ENCODE data around the gene TBC1D5.

Gene TBC1D5

DNA sequence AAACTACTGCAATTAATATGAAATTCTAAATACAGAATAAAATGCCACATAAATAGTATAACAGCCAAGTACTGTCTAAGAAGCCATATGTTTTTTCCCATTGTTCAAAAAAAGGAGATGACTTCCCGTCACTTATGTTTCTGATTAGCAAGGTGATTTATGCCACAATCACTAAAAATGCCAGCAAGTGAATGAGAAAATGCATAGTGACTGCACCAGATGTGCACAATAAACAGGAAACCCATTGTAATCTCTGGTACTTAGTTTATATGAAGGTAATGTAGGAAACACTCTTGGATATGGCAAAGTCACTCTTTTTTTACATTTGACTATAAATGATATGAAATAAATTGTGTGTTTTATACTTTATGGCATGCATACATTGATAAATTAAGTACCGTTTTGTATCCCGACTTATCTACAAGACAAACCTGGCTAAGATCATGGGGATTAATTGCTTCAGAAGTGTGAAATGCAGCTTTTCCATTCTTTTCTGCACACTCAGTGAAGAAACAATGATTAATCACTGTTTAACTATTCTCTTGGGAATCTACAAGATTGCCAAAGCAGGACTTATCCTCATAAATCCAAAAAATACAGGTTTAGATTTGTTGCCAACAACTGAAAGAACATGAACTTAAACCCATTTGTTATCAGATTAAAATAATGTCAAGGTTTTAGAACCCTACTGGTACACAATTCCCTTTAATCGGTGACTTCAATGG is 164.5 kb downstream of the TBC1D5 start:
- H3K9me3 ChIP-seq (ENCODE audit: control insufficient read depth, insufficient read depth, low read length) = no peaks in the 10 kb centered on the region
- H3F3A ChIP-seq (ENCODE audit: control insufficient read depth, insufficient read depth) = no peaks in the 10 kb centered on the region
- no peaks in the 10 kb centered on the region for H3K9me2 ChIP-seq (replicated peaks; ENCODE audit: control insufficient read depth, low read length)
- peaks cover 33% of the 10 kb centered on the region for H3K4me1 ChIP-seq (ENCODE audit: control insufficient read depth, low read length)
- no peak overlapping the region for H3K4me3 ChIP-seq (ENCODE audit: low read length)
- H4K20me1 ChIP-seq (ENCODE audit: control insufficient read depth, insufficient read depth, low read depth, low read length) = no peaks in the 10 kb centered on the region
- no peak overlapping the region for H3K27ac ChIP-seq (ENCODE audit: low read depth, low read length)
- no peak for TF ChIP-seq EZH2phosphoT487 (IDR thresholded peaks at IDR 0.05; ENCODE audit: borderline replicate concordance, low read length)
- TF ChIP-seq, protein P1, sequence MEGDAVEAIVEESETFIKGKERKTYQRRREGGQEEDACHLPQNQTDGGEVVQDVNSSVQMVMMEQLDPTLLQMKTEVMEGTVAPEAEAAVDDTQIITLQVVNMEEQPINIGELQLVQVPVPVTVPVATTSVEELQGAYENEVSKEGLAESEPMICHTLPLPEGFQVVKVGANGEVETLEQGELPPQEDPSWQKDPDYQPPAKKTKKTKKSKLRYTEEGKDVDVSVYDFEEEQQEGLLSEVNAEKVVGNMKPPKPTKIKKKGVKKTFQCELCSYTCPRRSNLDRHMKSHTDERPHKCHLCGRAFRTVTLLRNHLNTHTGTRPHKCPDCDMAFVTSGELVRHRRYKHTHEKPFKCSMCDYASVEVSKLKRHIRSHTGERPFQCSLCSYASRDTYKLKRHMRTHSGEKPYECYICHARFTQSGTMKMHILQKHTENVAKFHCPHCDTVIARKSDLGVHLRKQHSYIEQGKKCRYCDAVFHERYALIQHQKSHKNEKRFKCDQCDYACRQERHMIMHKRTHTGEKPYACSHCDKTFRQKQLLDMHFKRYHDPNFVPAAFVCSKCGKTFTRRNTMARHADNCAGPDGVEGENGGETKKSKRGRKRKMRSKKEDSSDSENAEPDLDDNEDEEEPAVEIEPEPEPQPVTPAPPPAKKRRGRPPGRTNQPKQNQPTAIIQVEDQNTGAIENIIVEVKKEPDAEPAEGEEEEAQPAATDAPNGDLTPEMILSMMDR (IDR thresholded peaks at IDR 0.05; ENCODE audit: low read depth, low read length, poor library complexity, severe bottlenecking) = no peak
- no peaks in the 10 kb centered on the region for H3K36me3 ChIP-seq (ENCODE audit: control insufficient read depth, low read length)
- H3K79me2 ChIP-seq (ENCODE audit: control insufficient read depth, low read length) = 0 out of 2 replicates have a peak, but pooled peaks cover 2% of the 10 kb centered on the region
- no peak overlapping the region for H3K4me2 ChIP-seq (ENCODE audit: low read length)
- no peaks in the 10 kb centered on the region for H3K27me3 ChIP-seq (ENCODE audit: control insufficient read depth, low read length)

DNA sequence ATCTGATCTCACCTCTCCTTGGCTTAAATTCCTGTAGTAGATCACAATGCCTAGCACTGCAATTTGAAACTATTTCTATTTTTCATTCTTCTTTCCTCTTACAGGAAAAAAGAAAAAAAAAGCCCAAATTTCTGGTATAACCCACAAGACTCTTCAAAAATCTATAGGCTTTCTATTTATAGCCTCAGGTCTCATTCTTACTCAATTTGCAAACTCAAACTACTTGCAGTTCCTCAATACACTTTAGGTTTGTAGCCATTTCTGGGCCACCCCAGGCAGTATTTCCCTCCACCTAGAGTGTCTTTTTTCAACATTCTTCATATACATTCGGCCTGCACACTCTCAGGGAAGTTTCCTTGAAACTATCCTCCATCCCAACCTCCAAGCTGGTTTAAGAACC is 169.0 kb downstream of the TBC1D5 start:
- H3K36me3 ChIP-seq (ENCODE audit: control insufficient read depth, low read length) = no peaks in the 10 kb centered on the region
- H3K4me3 ChIP-seq (ENCODE audit: low read length) = no peak overlapping the region
- no peaks in the 10 kb centered on the region for H3K9me2 ChIP-seq (replicated peaks; ENCODE audit: control insufficient read depth, low read length)
- no peaks in the 10 kb centered on the region for H3K79me2 ChIP-seq (ENCODE audit: control insufficient read depth, low read length)
- H3K4me1 ChIP-seq (ENCODE audit: control insufficient read depth, low read length) = peaks cover 3% of the 10 kb centered on the region
- H3F3A ChIP-seq (ENCODE audit: control insufficient read depth, insufficient read depth) = no peaks in the 10 kb centered on the region
- TF ChIP-seq, protein P1 (IDR thresholded peaks at IDR 0.05; ENCODE audit: low read depth, low read length, poor library complexity, severe bottlenecking) = no peak
- no peak for TF ChIP-seq EZH2phosphoT487 (IDR thresholded peaks at IDR 0.05; ENCODE audit: borderline replicate concordance, low read length)
- no peaks in the 10 kb centered on the region for H4K20me1 ChIP-seq (ENCODE audit: control insufficient read depth, insufficient read depth, low read depth, low read length)
- H3K9me3 ChIP-seq (ENCODE audit: control insufficient read depth, insufficient read depth, low read length) = no peaks in the 10 kb centered on the region
- no peak overlapping the region for H3K27ac ChIP-seq (ENCODE audit: low read depth, low read length)
- no peaks in the 10 kb centered on the region for H3K27me3 ChIP-seq (ENCODE audit: control insufficient read depth, low read length)
- no peak overlapping the region for H3K4me2 ChIP-seq (ENCODE audit: low read length)

DNA sequence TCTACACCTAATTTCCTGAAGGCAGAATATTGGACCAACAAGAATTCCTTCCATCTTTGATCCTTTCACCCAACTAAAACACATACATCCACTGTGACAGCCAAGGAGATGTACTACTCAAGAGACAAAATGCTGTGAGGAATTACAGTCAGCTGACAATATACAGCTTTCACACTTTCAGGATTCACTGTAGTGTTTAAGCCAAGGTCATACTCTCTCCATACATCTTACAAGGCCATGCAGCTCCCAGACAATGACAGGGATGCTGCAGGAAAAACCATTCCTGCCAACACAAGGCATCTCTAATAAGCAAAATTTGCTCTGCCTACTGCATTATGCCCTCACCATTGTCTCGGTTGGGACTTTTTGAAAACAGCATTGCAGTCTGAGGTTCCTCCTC is 170.7 kb downstream of the TBC1D5 start:
- Histone ChIP-seq H3K4me1 (ENCODE audit: control insufficient read depth, low read length) (no peaks in the 10 kb centered on the region), H4K20me1 (ENCODE audit: control insufficient read depth, insufficient read depth, low read depth, low read length) (no peaks in the 10 kb centered on the region), H3K4me3 (ENCODE audit: low read length) (no peak overlapping the region), H3K79me2 (ENCODE audit: control insufficient read depth, low read length) (no peaks in the 10 kb centered on the region), H3K27me3 (ENCODE audit: control insufficient read depth, low read length) (no peaks in the 10 kb centered on the region), H3K9me2 (replicated peaks; ENCODE audit: control insufficient read depth, low read length) (no peaks in the 10 kb centered on the region), H3K9me3 (ENCODE audit: control insufficient read depth, insufficient read depth, low read length) (no peaks in the 10 kb centered on the region), H3K27ac (ENCODE audit: low read depth, low read length) (no peak overlapping the region), H3K4me2 (ENCODE audit: low read length) (no peak overlapping the region), H3F3A (ENCODE audit: control insufficient read depth, insufficient read depth) (no peaks in the 10 kb centered on the region), H3K36me3 (ENCODE audit: control insufficient read depth, low read length) (no peaks in the 10 kb centered on the region)
- no peak for TF ChIP-seq EZH2phosphoT487 (IDR thresholded peaks at IDR 0.05; ENCODE audit: borderline replicate concordance, low read length)
- TF ChIP-seq, protein P1 (IDR thresholded peaks at IDR 0.05; ENCODE audit: low read depth, low read length, poor library complexity, severe bottlenecking) = no peak
